DMS79 (cell line): ENCODE measurements around the gene ACVR1C.
"Not testable (repeated sequence)": the region's sequence is repeated elsewhere in the genome, so short reads cannot be mapped to it uniquely, and the experiment has no call there.

Experiments used
- DNase-seq: peaks from one replicate; lab custom pipeline; 2025; lab: John Stamatoyannopoulos, UW

The ACVR1C gene

DNA sequence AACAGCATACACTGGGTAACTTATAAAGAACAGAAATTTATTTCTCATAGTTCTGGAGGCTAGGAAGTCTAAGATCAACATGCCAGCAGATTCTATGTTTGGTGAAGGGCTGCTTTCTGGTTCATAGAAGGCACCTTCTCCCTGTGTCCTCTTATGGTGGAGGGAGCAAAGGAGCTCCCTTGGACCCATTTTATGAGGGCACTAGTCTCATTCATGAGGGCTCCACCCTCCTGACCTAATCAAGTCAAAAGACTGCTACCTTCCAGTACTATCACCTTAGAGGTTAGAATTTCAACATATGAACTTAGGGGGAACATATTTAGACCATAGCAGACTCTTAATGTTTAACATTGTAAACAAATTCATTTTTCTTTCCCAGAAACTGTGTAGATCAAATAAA, 54.5 kb downstream of the ACVR1C start:
- no peak for DNase-seq

DNA sequence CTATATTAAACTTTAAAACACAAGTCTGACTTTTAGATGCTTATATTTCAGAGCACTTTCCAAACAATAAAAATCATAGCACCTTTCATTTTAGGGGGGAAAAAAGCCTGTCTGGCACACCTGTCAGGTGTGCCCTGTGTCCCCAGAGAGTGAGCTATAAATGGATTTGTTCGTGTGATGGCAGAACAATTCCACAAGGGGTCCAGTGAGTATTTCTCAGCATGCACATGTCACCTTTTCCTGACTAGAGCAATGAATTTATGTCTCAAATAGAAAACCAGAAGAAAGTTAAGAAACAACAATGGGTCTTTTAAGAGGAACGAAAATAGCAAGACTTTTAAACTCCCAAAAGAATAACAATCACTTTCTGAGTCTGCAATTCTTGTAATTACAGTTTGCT, 55.9 kb downstream of the ACVR1C start:
- DNase-seq = no peak

GRCh38 chr2:157566623-157567022, 62.0 kb downstream of the ACVR1C start:
- DNase-seq = not testable (repeated sequence)

- DNase-seq = not testable (repeated sequence)
These were observed 62.6 kb downstream of the ACVR1C start for GRCh38 chr2:157566113-157566512.

DNA sequence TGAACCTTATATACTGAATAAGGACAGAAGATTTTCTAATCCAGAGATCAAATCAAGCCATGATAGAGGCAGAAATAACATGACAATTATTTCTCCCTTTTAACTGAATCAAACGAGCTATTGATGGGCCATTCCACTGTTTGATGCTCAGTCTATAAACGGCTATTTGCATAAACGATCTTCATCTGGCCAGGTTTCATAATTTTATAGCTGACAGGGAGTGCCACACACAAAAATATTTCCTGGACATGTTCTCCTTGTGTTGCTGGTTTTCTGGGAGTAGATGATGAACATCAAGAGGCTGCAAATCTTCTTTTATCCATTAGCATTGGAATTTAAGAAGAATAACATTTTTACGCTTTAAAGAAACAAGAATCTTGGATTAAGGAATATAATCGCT, 63.1 kb downstream of the ACVR1C start:
- DNase-seq = no peak

- no peak for DNase-seq
These were observed 68.8 kb downstream of the ACVR1C start for GRCh38 chr2:157559890-157560289.

GRCh38 chr2:157559461-157559860, 69.2 kb downstream of the ACVR1C start:
- DNase-seq = no peak

GRCh38 chr2:157559061-157559460, 69.6 kb downstream of the ACVR1C start:
- no peak for DNase-seq

DNA sequence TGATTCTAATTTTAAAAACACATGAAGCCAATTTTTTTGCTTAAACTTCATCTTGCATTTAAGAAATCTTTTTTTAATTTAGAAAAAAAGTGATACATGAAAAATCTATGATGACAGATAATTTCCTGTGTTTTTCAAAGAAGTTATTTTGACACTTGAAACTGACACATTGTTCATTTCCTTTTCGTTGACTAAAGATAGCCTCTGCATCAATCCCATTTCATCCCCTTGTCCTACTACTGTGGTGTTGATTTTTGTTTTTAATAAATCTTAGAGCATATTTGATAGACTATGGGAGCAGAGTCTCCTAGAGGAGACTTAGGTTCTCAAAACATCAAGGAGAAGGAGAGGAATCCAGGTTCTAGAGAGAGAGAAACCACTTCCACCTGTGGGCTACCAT, 70.9 kb downstream of the ACVR1C start:
- DNase-seq = no peak

DNA sequence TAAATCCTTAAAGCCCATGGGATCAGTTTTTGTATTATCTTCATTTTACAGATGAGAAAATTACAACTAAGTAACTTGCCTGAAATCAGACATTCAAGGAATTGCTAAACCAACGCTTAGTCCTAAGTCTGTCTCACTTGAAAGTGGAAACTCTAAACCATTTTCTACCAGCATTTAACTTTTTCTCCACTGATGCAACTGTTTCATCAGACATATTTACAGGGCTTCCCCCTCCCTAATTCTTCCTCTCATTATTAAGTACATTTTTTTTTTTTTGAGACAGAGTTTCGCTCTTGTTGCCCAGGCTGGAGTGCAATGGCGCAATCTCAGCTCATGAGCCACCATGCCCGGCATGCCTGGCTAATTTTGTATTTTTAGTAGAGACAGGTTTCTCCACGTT, 88.6 kb downstream of the ACVR1C start:
- DNase-seq = no peak

- DNase-seq = no peak
These were observed 90.6 kb downstream of the ACVR1C start for GRCh38 chr2:157538064-157538463.

GRCh38 chr2:157536815-157537214, 91.8 kb downstream of the ACVR1C start:
- DNase-seq = no peak

DNA sequence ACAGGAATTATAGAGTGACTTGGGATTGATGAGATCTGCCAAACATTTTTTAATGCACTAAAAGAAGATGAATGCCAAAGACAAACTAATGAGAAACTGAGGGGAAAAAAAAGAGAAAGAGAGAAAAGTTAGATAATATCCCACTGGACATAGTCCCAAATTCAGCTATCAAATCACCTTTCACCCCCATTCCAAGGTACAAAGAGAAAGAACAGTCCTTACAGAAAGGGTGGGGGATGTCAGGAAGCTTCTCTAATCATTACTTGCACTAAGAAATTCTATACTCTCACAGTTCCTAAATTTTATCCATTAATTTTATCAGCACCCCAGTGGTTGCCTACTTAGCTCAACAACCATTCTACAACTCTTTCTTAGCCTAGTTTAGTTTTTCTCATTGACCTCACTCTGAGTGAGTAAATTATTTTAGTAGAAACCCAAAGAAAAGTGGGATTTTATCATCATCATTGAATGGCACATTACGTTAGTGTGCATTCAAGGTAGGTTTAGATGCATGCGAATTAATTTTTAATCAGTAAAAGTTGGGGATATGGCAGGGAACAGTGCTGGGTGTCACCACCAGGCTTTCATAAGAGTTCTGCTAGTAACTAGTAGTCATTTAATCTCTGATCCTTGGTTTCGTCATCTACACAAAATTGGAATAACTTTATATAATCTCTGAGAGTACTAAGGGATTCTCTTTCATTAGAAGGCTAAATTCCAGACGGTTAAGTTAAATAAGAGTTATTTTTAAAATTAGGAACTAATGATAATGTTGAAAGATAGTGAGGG, 99.5 kb downstream of the ACVR1C start:
- DNase-seq = no peak

DNA sequence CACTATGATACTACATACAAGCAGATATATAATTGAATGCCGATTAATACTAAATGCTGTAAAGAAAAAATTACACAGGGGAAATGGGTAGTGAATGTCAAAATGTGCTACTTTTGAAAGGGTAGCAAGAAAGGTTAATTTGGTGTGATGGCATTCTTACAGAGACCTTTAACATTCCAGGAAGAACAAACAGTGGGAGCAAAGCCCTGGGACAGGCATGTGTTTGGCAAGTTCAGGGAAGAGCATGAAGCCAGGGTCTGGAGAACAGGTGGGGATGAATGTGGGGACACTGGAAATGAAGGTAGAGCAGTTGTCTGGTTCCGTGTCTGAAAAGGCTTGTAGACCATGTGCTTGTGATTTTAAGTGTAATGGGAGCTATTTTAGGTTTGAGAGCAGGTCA, 102.6 kb downstream of the ACVR1C start:
- DNase-seq = no peak

DNA sequence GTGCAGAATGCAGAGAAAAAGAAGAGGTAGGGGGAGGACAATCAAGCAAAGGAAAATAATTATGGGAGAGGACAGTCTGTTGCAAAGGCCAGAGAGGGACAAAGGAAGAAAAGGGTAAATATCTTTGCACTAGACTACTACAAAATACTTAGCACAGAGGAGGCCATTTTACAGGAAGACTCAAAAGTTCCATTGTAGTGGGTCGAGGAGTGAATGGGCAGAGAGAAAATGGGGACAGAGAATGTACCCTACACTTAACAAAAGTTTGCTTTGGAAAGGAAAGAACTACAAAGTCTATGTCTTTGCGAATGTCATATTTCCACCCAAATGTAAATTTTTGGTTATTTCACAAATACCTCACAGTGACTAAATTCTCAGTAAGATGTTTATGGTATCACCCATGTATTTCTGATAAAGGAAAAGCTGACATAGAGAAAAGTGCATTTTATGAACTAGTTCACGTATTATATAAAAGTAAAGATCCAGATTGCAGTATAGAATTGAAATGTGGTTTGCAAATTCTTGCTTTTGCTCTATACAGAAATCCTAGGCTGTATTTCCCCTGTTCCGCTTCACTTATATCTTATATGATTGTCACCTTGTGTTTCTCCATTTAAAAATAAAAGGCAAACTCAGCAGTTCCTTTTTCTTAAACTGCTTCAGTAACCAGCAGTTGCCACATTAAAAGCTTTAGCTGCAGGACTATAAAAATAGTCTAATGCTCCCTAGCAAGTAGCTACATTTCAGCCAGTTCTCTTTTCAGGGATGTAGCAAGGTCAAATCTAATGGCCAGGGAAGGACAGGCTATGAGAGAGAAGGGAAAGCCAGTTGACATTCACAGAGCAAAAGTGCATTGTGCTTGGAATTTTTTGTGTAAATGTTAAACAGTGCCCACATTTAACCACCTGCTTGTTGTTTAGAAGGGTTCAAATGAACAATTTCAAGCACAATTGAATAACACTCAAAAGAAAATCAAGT, 105.1 kb downstream of the ACVR1C start:
- DNase-seq = no peak

GRCh38 chr2:157514966-157515365, 113.7 kb downstream of the ACVR1C start:
- not testable (repeated sequence) for DNase-seq

GRCh38 chr2:157509744-157510143, 118.9 kb downstream of the ACVR1C start:
- DNase-seq = no peak

DNA sequence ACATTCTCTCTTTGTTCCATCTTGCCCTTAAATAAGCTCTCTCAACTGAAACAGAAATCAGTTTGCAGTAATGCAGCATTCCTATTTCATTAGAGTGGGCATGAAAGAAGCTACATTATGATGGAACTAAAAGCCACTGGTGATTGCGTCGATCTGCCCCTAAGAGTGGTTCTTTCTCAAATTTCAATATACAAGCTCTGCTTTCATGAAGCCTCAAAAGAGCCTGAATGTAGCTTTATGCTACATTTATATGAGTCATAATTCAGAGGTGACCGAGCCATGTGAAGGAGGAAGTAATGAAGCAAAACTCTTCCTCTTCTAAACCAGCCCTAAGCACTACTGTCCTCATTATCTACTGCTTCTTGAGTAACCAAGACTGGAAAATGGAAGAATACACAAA, 120.0 kb downstream of the ACVR1C start:
- DNase-seq = no peak

GRCh38 chr2:157506586-157506985, 122.1 kb downstream of the ACVR1C start:
- no peak for DNase-seq

GRCh38 chr2:157504623-157505022, 124.0 kb downstream of the ACVR1C start:
- DNase-seq = no peak

GRCh38 chr2:157501026-157501425, 127.6 kb downstream of the ACVR1C start:
- no peak for DNase-seq

DNA sequence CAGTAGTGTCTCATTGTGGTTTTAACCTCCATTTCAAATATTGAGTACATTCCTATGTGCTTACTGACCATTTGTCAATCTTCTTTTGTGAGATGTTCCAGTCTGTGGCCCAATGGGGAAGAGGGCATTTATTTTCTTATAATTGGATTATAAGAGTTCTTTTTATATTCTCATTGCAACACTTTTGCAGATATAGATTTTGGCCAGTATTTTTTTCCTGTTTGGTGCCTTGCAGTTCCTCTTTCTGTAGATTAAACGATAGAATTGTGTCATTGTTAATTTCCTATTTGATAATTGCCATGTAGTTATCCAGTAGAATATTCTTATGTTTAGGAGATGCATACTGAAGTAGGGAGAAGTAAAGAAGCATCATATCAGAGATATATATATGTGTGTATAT, 128.3 kb downstream of the ACVR1C start:
- no peak for DNase-seq

DNA sequence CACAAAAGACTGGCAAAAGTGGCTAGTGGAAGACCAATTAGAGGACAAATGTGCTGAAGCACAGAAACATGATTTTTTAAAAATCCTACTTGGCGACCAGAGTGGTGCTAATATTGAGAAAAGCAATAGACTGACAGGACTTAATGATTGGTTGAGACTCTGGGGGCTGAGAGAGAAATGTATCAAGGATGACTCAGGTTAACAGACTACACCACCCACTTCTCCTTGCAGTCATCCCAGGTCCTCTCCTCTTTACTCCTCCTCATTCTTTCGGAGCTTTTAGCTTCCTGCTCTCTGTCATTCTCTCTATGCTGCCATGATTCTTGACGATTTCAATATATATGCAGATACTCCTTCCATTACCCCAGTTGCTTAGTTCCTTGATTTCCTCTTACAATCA, 130.2 kb downstream of the ACVR1C start:
- no peak for DNase-seq
